D341Med (cell line): ENCODE measurements around the gene RGS19.

Experiments
- DNase-seq: peaks from one replicate; pipeline ENCODE4 v3.0.0; 2012; ENCODE audit warnings: low spot score

The RGS19 gene

GRCh38 chr20:64063389-64064144 lies 15.8 kb downstream of the RGS19 start:
- no peak for DNase-seq

- DNase-seq, result peak; percentile 99
Measured at GRCh38 chr20:64062596-64063388, 16.5 kb downstream of the RGS19 start, which contains the start of gene TCEA2. Gene TCEA2 (plus strand): TSS chr20:64063198. CDS start chr20:64063313, 115 bp downstream.

GRCh38 chr20:64062276-64062595 lies 17.1 kb downstream of the RGS19 start:
- DNase-seq, result no peak

- no peak for DNase-seq
Measured at GRCh38 chr20:64058536-64058935, 20.8 kb downstream of the RGS19 start.

GRCh38 chr20:64057628-64058498 lies 21.5 kb downstream of the RGS19 start:
- DNase-seq, result peak; percentile 90

GRCh38 chr20:64056889-64057627 lies 22.3 kb downstream of the RGS19 start:
- DNase-seq, result no peak

- no peak for DNase-seq
Measured at GRCh38 chr20:64056639-64056888, 22.8 kb downstream of the RGS19 start.

- no peak for DNase-seq
Measured at GRCh38 chr20:64055893-64056638, 23.3 kb downstream of the RGS19 start.

GRCh38 chr20:64055396-64055892 lies 23.9 kb downstream of the RGS19 start:
- DNase-seq, result no peak

- DNase-seq, result no peak
Measured at GRCh38 chr20:64053841-64054661, 25.3 kb downstream of the RGS19 start.

GRCh38 chr20:64052987-64053840 lies 26.1 kb downstream of the RGS19 start:
- no peak for DNase-seq

- DNase-seq, result no peak
Measured at GRCh38 chr20:64052326-64052722, 27.0 kb downstream of the RGS19 start.

- DNase-seq, result no peak
Measured at GRCh38 chr20:64051561-64052325, 27.6 kb downstream of the RGS19 start.

- no peak for DNase-seq
Measured at GRCh38 chr20:64051033-64051452, 28.3 kb downstream of the RGS19 start.

- DNase-seq, result no peak
Measured at GRCh38 chr20:64050261-64051032, 28.9 kb downstream of the RGS19 start.

GRCh38 chr20:64049878-64050260 lies 29.4 kb downstream of the RGS19 start:
- no peak for DNase-seq

- peak; percentile 74 for DNase-seq
Measured at GRCh38 chr20:64049060-64049877, 30.0 kb downstream of the RGS19 start, which contains the start of gene SOX18. Gene SOX18 (minus strand): TSS chr20:64049639. CDS start chr20:64049516, 123 bp downstream.
